Measurements from ENCODE around the gene CCNB1. TPM values are rescaled to one million over a fixed set of nuclear protein-coding genes. Genes with fewer than 3 reads are reported as not detected.

CCNB1 gene
- total RNA-seq, 4 donors from 2014 or later, result 3.0 to 5.8 (median 4.1) TPM

DNA sequence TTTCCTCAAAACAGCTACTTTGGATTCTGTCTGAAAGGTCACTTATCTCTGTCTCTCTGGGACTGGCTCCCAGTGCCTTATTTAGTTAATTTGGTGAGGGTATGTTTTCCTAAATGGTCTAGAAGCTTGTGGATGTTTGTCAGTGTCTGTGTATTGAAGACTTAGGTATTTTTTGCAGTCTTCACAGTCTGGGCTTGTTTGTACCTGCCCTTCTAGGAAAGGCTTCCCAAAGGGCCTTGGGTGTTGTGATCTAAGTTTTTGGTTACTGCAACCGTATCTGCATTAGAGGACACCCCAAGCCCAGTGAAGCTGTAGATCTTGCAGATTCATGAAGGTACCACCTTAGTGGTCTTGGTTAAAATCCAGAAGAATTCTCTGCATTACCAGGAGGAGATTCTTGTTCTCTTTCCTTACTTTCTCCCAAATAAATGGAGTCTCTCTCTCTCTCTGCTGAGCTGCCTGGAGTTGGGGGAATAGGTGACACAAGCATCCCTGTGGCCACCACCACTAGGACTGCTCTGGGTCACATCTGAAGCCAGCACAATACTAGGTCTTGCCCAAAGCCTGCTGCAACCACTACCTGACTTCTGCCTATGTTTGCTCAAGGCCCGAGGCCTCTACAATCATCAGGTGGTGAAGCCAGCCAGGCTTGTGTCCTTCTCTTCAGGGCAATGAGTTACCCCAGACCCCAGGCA, 17.8 kb upstream of the CCNB1 start:
- Histone ChIP-seq H3K4me3 (no peak overlapping the region), H3K27ac (no peak overlapping the region), H3K36me3 (no peaks in the 10 kb centered on the region), H3K4me1 (no peaks in the 10 kb centered on the region), H3K27me3 (no peaks in the 10 kb centered on the region), H3K9me3 (no peaks in the 10 kb centered on the region)
- ATAC-seq, result no peak
- WGBS, 2 donors (ENCODE audit: low coverage in 1 of 2), result 100% methylated on average over 1 of the region's 2 CpGs
- TF ChIP-seq EP300 (IDR thresholded peaks at IDR 0.05) (no peak), POLR2AphosphoS5 (IDR thresholded peaks at IDR 0.05) (no peak), POLR2A (IDR thresholded peaks at IDR 0.05) (no peak)
- TF ChIP-seq, protein P1, sequence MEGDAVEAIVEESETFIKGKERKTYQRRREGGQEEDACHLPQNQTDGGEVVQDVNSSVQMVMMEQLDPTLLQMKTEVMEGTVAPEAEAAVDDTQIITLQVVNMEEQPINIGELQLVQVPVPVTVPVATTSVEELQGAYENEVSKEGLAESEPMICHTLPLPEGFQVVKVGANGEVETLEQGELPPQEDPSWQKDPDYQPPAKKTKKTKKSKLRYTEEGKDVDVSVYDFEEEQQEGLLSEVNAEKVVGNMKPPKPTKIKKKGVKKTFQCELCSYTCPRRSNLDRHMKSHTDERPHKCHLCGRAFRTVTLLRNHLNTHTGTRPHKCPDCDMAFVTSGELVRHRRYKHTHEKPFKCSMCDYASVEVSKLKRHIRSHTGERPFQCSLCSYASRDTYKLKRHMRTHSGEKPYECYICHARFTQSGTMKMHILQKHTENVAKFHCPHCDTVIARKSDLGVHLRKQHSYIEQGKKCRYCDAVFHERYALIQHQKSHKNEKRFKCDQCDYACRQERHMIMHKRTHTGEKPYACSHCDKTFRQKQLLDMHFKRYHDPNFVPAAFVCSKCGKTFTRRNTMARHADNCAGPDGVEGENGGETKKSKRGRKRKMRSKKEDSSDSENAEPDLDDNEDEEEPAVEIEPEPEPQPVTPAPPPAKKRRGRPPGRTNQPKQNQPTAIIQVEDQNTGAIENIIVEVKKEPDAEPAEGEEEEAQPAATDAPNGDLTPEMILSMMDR (IDR thresholded peaks at IDR 0.05), result no peak

DNA sequence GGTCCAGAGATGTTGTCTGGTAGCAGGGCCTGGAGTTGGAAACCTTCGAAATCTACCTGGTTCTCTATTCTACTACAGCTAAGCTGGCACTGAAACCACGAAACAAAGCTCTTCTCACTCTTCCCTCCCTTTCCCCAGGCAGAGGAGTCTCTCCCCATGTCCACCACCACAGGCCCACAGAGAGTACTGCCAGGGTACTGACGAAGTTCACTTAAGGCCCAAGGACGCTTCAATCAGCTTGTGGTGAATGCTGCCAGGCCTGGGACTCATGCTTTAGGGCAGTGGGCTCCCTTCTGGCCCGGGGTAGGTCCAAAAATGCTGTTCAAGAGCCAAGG, 17.3 kb upstream of the CCNB1 start:
- H3K4me1 ChIP-seq, result no peaks in the 10 kb centered on the region
- ATAC-seq, result no peak
- no peak for TF ChIP-seq POLR2AphosphoS5 (IDR thresholded peaks at IDR 0.05)
- TF ChIP-seq EP300 (IDR thresholded peaks at IDR 0.05), result no peak
- TF ChIP-seq POLR2A (IDR thresholded peaks at IDR 0.05), result no peak
- TF ChIP-seq, protein P1 (IDR thresholded peaks at IDR 0.05), result no peak
- H3K27ac ChIP-seq, result no peak overlapping the region
- H3K4me3 ChIP-seq, result no peak overlapping the region
- WGBS, 2 donors (ENCODE audit: low coverage in 1 of 2), result 90 to 100% methylated on average over 1 to 3 of the region's 5 CpGs
- no peaks in the 10 kb centered on the region for H3K9me3 ChIP-seq
- no peaks in the 10 kb centered on the region for H3K27me3 ChIP-seq
- no peaks in the 10 kb centered on the region for H3K36me3 ChIP-seq

DNA sequence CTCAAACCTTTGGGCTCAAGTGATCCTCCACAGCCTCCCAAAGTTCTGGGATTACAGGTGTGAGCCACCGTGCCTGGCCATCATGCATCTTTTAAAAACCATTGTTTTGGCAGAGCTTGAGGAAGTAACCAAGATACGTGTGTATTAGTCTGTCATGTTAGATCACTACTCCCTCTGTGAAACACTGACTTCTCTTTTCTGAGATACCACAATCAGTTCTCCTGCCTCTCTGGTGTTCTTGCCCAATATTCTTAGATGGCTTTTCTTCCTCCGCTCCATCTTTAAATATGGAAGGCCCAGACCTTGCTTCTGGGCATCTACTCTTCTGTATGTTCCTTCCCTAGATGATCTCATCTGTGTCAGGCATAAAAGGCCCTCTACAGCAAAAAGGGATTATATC, 14.2 kb upstream of the CCNB1 start:
- WGBS, 2 donors (ENCODE audit: low coverage in 1 of 2), result 62 to 77% methylated on average over 2 to 3 of the region's 3 CpGs
- no peaks in the 10 kb centered on the region for H3K4me1 ChIP-seq
- no peak overlapping the region for H3K4me3 ChIP-seq
- no peak overlapping the region for H3K27ac ChIP-seq
- H3K27me3 ChIP-seq, result no peaks in the 10 kb centered on the region
- TF ChIP-seq, protein P1 (IDR thresholded peaks at IDR 0.05), result no peak
- TF ChIP-seq POLR2AphosphoS5 (IDR thresholded peaks at IDR 0.05) (no peak), POLR2A (IDR thresholded peaks at IDR 0.05) (no peak), EP300 (IDR thresholded peaks at IDR 0.05) (no peak)
- H3K9me3 ChIP-seq, result no peaks in the 10 kb centered on the region
- ATAC-seq, result no peak
- no peaks in the 10 kb centered on the region for H3K36me3 ChIP-seq

DNA sequence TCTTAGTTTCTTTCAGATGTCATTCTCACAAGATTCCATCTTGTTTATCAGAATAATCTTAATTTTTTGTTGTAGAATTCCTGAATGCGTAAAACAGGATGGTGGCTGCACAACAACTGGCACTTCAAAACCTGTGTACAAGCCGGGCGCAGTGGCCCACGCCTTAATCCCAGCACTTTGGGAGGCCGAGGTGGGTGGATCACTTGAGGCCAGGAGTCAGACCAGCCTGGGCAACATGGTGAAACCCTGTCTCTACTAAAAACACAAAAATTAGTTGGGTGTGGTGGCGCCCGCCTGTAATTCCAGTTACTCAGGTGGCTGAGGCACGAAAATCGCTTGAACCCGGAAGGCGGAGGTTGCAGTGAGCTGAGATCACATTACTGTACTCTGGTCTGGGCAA, 10.5 kb upstream of the CCNB1 start:
- ATAC-seq, result no peak
- H3K4me3 ChIP-seq, result no peak overlapping the region
- WGBS, 2 donors (ENCODE audit: low coverage in 1 of 2), result 91 to 97% methylated on average over 6 to 8 of the region's 11 CpGs
- no peaks in the 10 kb centered on the region for H3K27me3 ChIP-seq
- no peaks in the 10 kb centered on the region for H3K9me3 ChIP-seq
- no peaks in the 10 kb centered on the region for H3K4me1 ChIP-seq
- no peak overlapping the region for H3K27ac ChIP-seq
- H3K36me3 ChIP-seq, result no peaks in the 10 kb centered on the region
- TF ChIP-seq POLR2AphosphoS5 (IDR thresholded peaks at IDR 0.05) (no peak), EP300 (IDR thresholded peaks at IDR 0.05) (no peak), POLR2A (IDR thresholded peaks at IDR 0.05) (no peak)
- TF ChIP-seq, protein P1 (IDR thresholded peaks at IDR 0.05), result no peak

DNA sequence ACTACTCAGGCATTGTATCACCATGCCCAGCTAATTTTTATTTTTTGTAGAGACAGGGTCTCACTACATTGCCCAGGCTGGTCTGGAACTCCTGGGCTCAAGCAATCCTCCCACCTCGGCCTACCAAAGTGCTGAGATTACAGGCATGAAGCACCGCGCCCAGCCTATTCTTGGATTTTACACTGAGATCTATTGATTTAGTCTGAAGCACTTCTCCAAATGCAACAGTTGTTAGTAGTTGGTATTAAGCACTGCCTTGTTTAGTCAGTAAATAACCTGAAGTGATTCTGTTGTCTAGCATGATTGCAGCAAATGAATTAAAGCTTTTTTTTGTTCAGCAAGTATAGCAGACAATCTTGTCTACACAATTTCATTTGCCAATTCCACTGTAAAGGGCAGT, 8.9 kb upstream of the CCNB1 start:
- ATAC-seq, result no peak
- TF ChIP-seq EP300 (IDR thresholded peaks at IDR 0.05), result no peak
- TF ChIP-seq POLR2AphosphoS5 (IDR thresholded peaks at IDR 0.05), result no peak
- no peak for TF ChIP-seq POLR2A (IDR thresholded peaks at IDR 0.05)
- TF ChIP-seq, protein P1 (IDR thresholded peaks at IDR 0.05), result no peak
- H3K4me1 ChIP-seq, result no peaks in the 10 kb centered on the region
- no peak overlapping the region for H3K4me3 ChIP-seq
- H3K9me3 ChIP-seq, result no peaks in the 10 kb centered on the region
- H3K27ac ChIP-seq, result no peak overlapping the region
- no peaks in the 10 kb centered on the region for H3K27me3 ChIP-seq
- H3K36me3 ChIP-seq, result no peaks in the 10 kb centered on the region
- 82 to 90% methylated on average over 2 to 3 of the region's 3 CpGs for WGBS, 2 donors (ENCODE audit: low coverage in 1 of 2)
